NCI-H2107 (cell line): ENCODE data around the gene ADCY2.

Experiments
- DNase-seq: peaks from one replicate; lab custom pipeline; 2025; lab: John Stamatoyannopoulos, UW

The ADCY2 gene

GRCh38 chr5:7395947-7396712, at the start of gene ADCY2:
Gene ADCY2, plus strand, starts transcription at chr5:7396138. Its CDS starts 159 bp downstream, at chr5:7396297.
- no peak for DNase-seq

GRCh38 chr5:7347377-7347776, 48.6 kb upstream of the ADCY2 start:
- no peak for DNase-seq

GRCh38 chr5:7348168-7348854, 47.6 kb upstream of the ADCY2 start:
- no peak for DNase-seq

- no peak for DNase-seq
Measured at GRCh38 chr5:7361593-7361992, 34.3 kb upstream of the ADCY2 start.

GRCh38 chr5:7363067-7363677, 32.8 kb upstream of the ADCY2 start:
- no peak for DNase-seq

- no peak for DNase-seq
Measured at GRCh38 chr5:7364226-7364875, 31.6 kb upstream of the ADCY2 start.

- DNase-seq = no peak
Measured at GRCh38 chr5:7367780-7368179, 28.2 kb upstream of the ADCY2 start.

- no peak for DNase-seq
Measured at GRCh38 chr5:7372399-7372798, 23.5 kb upstream of the ADCY2 start.

GRCh38 chr5:7374186-7374585, 21.8 kb upstream of the ADCY2 start:
- no peak for DNase-seq

- no peak for DNase-seq
Measured at GRCh38 chr5:7375457-7375856, 20.5 kb upstream of the ADCY2 start.

GRCh38 chr5:7376871-7377270, 19.1 kb upstream of the ADCY2 start:
- DNase-seq = no peak

GRCh38 chr5:7377761-7378160, 18.2 kb upstream of the ADCY2 start:
- DNase-seq = no peak

GRCh38 chr5:7382588-7382987, 13.3 kb upstream of the ADCY2 start:
- no peak for DNase-seq

- DNase-seq = no peak
Measured at GRCh38 chr5:7385681-7386080, 10.3 kb upstream of the ADCY2 start.

- no peak for DNase-seq
Measured at GRCh38 chr5:7388553-7388952, 7.4 kb upstream of the ADCY2 start.

- DNase-seq = peak; percentile 38
Measured at GRCh38 chr5:7391215-7391614, 4.7 kb upstream of the ADCY2 start.

GRCh38 chr5:7391814-7392692, 3.9 kb upstream of the ADCY2 start:
- peak; percentile 78 for DNase-seq

- DNase-seq = no peak
Measured at GRCh38 chr5:7392693-7393024, 3.3 kb upstream of the ADCY2 start.

- DNase-seq = no peak
Measured at GRCh38 chr5:7393921-7394799, 1.8 kb upstream of the ADCY2 start.

GRCh38 chr5:7394889-7395431, 978 bp upstream of the ADCY2 start:
- DNase-seq = no peak
